HG03520 (cell line): Measurements from ENCODE around the gene AMPD2.
A peak's percentile ranks its signal among the peaks of the same experiment; 100 is the strongest.

ENCODE experiments used
- ATAC-seq: cut with Tn5 transposase; IDR thresholded peaks from one replicate; pipeline ENCODE4 v1.9.1; 2021; ENCODE audit warnings: mild to moderate bottlenecking, moderate library complexity; ENCODE audit not compliant: unreplicated experiment

AMPD2 gene

DNA sequence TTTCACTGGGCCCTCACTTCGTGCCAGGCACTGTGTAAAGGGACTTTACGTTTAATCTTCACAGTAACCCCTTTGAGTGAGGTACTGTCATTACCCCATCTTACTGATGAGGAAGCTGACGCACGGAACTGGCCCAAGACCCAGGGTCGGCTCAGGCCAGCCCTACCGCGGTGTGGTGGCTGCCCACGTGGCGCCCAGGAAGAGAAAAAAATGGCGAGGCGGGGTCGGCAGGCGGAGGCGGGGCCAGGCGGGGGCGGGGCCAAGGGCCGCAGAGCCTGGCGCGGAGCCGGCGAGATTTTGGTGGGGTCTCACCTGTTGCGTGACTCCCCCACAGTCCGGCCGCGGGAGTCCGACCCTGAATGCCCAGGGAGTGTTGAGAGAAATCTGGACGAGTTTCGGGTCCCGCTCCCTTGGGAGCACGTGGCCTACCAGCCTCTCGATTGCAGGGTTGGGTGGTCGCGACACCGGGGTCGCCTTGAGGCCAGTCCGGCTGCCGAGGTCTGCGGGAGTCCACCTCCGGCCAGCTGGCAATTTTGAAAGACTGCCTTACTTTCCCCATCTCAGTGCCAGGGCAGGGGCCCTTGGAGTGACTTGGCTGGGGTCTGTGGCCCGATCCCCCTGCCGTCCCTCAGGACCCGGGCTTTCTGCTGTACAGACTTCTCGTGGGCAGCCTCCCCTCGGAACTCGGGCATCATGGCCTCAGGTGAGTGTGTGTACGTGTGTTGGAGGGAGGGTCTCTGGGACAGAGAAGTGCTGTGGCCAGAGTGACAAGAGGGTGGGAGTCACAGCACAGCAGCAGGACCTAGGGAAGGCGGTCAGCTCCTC is at the start of gene AMPD2, which contains the start of gene GNAT2:
Gene AMPD2, plus strand, starts transcription at position 262 of the 825 bp plus-strand sequence. CDS start 1,339 bp downstream, outside the sequence.
Gene GNAT2, minus strand, starts transcription at position 41 of the 825 bp plus-strand sequence. CDS start 6,746 bp downstream, outside the sequence.
- peak; percentile 43 for ATAC-seq

DNA sequence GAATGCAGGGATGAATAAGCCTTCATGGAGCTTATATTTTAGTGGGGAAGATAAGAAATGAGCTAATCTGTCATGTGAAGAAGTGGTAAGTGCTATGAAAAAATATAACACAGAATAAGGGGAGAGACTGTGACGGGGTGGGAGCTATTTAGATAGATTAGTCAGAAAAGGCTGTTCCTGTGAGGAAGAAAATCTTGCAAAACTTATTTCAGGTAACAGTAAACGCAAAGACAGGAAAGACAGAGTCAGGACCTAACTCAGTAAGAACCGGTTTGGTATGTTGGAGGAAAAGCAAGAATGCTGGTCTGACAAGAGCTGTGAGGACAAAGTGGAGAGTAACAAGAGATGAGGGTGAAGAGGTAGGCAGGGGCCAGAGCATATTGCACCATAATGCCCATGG is 49.2 kb upstream of the AMPD2 start:
- no peak for ATAC-seq

DNA sequence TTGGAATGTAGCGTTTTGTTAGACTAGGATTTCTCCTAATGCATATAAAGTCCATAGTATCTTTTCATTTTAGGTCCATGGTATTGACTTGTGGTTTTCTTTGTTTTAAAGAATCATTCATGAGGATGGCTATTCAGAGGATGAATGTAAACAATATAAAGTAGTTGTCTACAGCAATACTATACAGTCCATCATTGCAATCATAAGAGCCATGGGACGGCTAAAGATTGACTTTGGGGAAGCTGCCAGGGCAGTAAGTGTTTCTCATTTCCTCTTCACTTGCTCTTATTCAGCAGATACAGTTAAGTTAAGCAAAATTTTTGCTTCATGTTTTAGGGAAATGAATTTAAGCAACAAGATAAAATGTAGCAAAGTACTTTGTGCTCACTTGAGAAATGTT is 45.9 kb upstream of the AMPD2 start:
- no peak for ATAC-seq

DNA sequence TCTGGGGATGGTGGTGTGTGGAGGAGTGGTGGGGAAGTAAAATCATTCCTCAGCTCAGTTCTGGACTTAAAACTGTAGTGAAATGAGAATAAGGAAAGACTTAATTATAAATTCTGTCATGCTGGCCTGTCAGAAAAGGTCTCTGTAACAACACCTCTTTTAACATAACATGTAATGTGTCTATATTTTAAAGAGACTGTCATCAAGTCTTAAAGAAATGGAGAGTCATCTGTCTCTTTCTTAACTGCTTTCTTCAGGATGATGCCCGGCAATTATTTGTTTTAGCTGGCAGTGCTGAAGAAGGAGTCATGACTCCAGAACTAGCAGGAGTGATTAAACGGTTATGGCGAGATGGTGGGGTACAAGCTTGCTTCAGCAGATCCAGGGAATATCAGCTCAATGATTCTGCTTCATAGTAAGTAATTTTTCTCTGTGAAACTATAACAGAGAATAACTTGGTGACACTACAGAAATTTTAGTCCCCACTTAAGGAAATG is 40.6 kb upstream of the AMPD2 start:
- no peak for ATAC-seq

DNA sequence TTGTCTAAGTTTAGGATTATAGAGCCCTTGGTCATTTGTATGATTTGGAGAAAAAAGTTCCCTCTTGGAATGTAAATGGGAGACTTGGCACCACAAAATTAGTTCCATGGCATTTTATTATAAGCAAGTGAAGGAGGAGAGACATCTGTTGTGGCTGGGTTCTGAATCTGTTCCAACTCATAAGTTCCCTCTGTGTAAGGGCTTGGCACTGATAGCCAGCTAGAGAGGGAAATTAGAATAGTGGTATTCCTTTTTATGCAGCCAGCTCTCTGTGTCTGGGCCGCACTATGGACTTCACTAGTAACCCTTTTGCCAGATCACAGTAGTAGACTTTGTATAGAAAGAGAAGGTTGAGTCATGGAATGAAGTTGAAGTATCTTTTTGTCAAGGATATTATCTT is 40.1 kb upstream of the AMPD2 start:
- ATAC-seq: no peak

DNA sequence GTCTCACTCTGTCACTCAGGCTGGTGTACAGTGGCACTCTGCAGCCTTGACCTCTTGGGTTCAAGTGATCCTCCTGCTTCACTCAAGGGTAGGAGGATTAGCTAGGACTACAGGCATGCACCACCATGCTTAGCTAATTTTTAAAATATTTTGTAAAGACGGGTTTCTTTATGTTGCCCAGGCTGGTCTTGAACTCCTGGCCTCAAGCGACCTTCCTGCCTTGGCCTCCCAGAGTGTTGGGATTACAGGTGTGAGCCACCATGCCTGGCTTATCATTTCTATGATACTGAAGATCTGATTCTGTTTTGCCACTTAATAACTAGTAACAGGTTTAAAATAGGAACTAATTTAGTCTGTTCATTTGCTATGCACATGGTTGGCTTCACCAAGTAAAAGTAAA is 37.6 kb upstream of the AMPD2 start:
- no peak for ATAC-seq

DNA sequence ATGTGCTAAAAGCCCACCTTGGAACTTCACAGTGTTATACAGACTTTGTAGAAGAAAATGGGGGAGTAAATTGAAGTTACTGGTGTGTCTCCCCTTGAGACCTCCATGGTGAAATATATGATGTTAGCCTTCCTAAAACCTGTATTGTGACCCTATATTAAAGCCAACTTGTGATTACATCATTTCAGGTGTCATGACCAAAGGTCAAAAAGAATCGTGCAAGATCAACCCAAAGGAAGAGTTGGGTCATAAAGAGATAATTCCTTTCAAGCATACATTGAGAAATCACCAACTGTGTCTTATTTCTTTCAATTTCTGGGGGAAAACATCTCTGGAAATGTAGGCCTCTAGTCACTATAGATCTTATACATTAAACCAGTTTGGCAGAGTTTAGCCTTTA is 34.9 kb upstream of the AMPD2 start:
- ATAC-seq: no peak

DNA sequence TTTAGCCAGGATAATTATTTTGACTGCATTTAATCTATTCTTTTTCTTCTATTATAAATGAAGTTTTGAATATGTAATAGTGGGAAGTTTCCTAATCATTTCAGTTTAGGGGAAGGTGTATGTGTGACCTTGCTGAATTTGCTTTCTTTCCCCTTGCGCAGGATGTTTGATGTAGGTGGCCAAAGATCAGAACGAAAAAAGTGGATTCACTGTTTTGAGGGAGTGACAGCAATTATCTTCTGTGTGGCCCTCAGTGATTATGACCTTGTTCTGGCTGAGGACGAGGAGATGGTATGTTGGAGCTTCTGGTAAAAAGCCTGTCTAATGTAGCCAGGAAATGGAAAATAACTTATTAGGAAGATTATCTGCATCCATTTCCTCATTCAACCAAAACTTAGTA is 33.6 kb upstream of the AMPD2 start:
- no peak for ATAC-seq

DNA sequence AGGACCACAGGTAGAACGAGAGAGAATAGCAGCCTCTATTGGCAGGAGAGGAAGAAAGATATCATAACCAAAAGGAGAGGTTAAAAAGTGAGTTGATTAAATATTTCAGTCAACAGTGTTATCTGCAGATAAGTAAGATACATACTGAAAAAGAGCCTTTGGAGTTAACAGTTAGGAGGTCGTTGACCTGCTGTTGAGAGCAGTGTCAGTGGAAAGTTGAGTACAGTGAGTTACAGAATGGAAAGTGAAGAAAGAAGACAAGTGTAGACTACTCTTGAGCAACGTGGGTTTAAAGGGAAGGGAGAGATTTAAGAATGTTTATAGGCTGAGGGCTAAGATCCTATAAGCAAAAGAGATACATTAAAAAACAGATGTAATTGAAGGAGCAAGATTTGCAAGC is 30.5 kb upstream of the AMPD2 start:
- ATAC-seq: no peak

DNA sequence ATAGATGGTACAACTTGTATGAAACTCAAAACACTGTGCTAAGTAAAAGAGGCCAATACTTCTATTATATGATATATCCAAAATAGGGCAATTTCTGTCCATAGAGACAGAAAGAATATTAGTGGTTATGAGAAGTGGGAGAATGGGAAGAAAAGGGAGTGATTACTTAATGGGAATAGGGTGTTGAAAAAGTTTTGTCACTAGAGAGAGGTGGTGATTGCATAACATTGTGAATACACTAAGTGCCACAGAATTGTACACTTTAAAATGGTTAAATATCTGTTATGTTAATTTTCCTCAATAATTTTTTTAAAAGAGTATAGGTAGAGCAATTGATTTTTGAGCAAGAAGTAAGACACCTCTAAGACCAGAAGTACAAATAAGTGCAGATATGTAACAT is 30.0 kb upstream of the AMPD2 start:
- ATAC-seq: no peak

DNA sequence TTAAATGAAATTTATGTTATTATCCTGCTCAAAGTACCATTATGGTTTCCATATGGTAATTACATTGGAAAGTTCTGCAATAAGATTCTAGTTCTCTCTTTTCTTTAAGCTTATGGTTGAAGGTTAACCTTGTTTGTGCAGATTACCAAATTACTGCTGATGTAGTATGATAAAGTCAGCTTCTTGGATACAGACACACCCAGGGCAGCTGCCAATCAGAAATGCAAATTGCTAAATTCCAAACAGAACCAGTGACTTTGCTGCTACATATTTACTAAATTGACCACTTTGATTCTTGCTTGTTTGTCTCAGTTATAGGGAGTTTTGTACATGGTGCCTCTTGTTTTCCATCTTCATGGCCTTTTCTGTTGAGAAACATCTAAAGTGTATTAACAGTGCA is 26.7 kb upstream of the AMPD2 start:
- no peak for ATAC-seq

DNA sequence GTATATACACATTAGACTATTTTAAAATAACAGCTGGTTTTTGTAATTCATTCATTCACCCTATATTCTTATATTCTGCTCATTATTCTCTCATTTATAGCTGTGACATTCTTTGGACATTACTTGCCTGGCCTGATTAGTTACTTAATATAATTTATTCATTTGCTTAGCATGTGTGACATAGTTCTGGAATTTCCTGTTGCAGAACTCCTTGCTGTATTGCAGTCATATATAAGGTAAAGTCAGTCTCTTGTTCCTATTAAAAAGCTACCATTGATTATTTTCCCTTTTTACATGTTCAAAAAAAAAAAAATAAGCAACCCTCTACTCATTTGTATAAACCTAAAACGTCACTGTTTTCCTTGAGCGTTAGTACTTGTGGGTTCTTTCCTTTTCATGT is 24.1 kb upstream of the AMPD2 start:
- ATAC-seq: no peak

DNA sequence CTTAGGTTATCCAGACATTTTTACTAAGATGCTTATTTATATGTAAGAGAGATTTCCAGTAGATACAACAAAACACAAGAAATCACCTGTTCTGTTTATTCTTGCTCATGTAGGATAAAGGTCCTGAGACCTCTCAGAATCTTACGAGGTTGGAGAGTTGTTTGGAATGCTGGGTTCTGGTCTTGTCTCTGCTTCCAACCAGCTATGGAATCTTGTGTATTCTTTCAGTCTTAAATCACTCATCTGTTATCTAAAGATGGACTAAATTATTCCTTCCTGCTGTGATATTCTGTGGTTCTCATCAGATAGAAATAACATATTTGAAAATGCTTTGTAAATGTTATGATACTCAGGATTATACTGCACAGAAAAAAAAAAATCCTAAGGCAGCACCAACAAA is 21.5 kb upstream of the AMPD2 start:
- no peak for ATAC-seq

DNA sequence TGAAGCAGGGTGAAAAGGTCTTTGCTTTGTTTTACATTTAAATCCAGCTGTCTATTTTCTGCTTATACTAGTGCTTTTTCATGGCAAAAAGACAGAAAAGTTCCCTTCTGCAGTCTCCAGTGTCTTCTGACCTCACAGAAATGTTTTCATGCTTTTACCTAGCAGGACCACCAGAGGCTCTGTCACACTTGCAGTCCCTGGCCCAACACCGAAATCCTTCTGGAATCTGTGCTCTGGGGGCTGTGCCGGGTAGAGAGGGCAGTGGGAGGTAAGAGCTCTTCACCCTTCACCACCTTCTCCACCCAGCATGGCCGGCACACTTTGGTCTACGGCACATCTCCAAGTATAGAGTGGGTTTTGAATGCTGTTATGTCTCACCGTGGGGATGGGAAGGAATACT is 21.0 kb upstream of the AMPD2 start:
- no peak for ATAC-seq

DNA sequence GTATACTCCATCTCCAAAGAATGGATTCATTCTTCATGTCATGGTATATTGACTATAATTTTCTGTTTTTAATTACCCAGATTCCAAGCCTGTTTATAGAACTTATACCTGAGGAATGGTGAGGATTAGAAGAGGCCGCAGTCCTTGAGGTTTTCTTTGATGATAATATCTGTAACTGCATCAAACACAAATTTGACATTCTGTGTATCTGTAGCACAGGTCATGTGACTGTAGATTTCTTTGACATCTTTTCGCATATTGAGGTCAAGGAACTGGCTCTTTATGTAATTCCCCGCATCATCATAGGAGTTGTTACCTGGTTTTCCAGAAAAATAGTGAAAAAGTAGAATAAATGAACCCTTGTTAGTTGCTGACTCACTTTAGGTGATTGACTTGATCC is 16.4 kb upstream of the AMPD2 start:
- no peak for ATAC-seq

DNA sequence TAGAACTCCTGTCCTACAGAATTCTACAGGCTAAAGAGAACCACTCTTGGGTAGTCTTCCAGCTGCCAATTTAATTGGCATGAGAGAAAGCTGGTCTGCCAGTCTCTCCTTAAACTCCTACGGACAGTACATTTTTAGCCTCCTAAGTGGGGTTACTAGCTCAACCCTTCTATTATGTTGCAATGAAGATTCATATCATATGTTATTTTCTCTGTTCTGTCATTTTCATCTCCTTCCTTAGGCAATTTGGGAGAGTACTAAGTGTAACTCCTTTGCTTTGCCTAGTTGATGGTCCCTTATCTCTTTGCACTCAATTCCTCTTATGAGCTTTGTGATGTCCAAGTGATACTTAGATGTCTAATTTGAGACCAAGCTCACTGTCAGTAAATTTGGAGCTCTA is 14.3 kb upstream of the AMPD2 start:
- no peak for ATAC-seq

DNA sequence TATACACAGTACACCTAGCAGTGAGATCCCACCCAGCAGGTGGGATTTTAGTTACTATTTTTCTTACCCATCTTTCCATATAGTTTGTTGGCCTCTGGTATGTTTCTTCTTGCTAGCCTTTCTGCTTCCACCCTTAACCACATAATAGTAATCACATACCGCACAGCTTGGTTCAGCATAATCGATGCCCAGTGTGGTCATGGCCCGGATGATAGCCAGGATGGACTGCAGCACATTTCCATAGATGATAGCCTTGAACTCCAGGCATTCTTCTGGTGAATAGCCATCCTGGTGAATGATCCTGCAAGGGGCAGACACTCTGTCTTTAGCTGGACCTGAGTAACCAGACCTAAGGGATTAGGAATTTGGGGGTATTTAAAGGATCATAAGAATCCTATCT is 9.8 kb upstream of the AMPD2 start:
- ATAC-seq: no peak

DNA sequence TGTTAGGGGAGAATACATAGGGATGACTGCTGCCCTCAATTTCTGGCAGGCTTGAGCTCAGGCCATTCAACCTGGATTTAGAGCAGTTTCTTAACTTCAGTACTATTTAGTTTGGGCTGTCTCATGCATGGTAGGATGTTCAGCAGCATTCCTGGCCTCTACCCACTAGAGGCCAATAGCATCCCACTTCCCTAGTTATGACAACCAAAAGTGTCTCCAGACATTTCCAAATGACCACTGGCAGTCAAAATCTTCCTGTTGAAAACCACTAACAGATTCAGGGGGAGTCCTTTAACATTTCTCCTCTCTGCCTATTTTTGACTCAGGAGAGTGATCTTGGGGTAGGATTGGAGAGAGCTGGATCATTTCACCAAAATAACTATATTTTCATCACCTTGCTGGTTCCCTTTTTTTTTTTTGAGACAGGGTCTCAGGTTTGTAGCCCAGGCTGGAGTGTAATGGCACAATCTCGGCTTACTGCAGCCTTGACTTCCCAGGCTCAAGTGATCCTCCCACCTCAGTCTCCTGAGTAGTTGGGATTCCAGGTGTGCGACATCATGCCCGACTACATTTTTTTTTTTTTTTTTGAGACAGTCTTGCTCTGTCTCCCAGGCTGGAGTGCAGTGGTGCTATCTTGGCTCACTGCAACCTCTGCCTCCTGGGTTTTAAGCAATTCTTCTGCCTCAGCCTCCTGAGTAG is 8.9 kb upstream of the AMPD2 start:
- no peak for ATAC-seq

DNA sequence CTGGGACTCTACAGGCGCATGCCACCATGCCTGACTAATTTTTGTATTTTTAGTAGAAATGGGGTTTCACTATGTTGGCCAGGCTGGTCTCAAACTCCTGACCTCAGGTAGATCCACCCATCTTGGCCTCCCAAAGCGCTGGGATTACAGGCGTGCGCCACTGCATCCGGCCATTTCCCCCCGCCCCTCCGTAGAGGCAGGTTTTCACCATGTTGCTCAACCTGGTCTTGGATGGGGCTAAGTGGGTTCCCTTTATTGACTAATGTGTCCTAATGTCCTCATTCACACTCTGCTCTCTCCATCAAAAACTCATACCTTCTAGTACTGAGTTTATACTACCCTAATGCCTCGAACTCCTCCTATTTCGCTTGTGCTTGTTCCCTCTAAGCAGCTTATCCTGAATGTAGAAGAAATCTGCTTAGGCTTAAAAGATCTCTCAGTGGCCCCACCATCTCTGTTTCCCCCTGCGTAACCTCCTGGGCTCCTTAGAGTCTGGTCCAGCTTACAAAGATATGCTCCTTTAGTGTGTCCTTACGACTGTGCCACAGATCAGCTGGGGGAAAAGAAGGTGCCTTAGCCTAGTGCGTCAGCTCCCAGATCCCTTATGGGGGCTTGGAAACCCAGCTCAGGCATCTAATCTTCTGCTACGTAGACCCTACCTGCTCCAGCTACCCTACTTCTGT is 8.2 kb upstream of the AMPD2 start:
- ATAC-seq: no peak

DNA sequence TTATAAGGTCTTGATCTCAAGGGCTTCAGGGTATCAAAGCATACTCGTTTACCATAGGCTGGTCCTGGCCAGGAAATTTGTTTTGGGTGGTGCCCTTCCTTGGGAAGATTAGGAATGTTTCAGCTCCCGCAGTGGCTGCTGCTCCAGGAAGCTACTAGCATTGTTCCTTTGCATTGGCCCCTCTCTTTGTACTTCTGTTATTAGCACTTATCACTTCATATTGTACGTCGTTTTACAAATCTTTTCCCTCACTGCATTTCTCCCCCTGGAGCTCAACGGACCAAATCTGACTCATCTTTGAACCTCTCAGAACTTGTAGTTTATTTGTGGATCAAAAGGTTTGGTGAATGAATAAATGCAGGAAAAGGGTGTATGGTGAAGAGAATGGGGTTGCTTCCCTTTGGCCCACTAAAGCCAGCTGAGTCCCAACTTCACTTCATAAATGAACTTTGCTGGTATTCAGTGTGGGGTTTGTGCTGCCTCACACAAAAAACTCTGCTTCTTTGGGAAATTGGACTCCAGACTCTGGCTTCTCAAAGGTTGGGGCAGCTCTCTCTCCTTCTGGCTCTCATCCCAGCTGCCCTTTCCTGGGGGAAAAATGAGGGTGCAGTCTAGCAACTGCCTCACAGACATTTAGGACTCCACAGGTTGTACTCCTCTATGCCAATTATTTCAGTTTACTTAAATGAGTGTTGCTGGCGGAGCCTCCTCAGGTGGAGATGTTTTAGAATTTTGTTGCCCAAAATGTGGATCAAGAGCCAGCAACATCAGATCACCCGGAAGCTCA is 6.1 kb upstream of the AMPD2 start:
- ATAC-seq: no peak

DNA sequence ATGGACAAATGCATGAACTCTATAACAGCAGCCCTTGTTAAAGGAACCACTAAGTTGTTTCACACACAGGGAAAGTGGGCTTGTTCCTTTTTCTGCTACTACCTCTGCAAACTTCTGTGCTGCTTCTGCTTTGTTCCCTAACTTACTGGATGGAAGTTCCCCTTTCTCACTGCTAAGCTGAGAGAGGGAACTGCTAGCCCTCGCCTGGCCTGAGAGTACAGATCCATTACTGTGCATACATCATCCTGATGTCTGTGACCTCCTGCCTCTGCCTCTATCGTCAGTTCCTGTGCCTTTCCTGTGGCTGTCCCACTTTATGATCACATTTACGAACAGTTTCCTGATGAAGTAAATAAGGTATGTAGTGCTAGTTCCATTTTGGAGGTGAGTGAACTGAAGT is 3.8 kb upstream of the AMPD2 start:
- ATAC-seq: no peak
